GM12878 (cell line): ENCODE data around the gene ZER1. TPM values are rescaled to one million over a fixed set of nuclear protein-coding genes. Genes with fewer than 3 reads are reported as not detected.

Experiments
- ATAC-seq: fragments of 200-7000 bp; cut with Tn5 transposase; 3 replicates; pipeline ENCODE4 v1.9.1; 2020; ENCODE audit warnings: mild to moderate bottlenecking, moderate library complexity
- BruUV-seq: library from RNA; stranded (reverse); fragments of 400-500 nt; replicated peaks from 2 replicates; lab custom pipeline; 2021; lab: Mats Ljungman, UMichigan
- CTCF ChIA-PET: fragments of 300-600 bp; sonication (Branson Sonifier 250); formaldehyde crosslinking; extraction: SDS; loops from one replicate; lab custom pipeline; 2021; ENCODE audit warnings: inconsistent platforms; lab: Yijun Ruan, JAX
- POLR2A ChIA-PET: fragments of 350-600 bp; formaldehyde crosslinking; extraction: SDS; loops from one replicate; lab custom pipeline; 2021; ENCODE audit warnings: inconsistent platforms; lab: Charles Lee
- RAD21 ChIA-PET: fragments of 300-600 bp; sonication (Branson Sonifier 250); formaldehyde crosslinking; loops from one replicate; lab custom pipeline; 2023; ENCODE audit warnings: antibody characterized with exemption; ENCODE audit not compliant: unreplicated experiment; lab: Charles Lee
- SMC1A ChIA-PET: fragments of 300-600 bp; sonication (Branson Sonifier 250); formaldehyde crosslinking; loops from one replicate; lab custom pipeline; 2023; ENCODE audit not compliant: unreplicated experiment, uncharacterized antibody; lab: Charles Lee
- DNase-seq: peaks from one replicate; pipeline ENCODE4 v3.0.0-alpha.2; 2011; ENCODE audit warnings: low read depth, low spot score
- FAIRE-seq: peaks from 3 replicates; lab custom pipeline; 2011; peaks lifted over from hg19 to GRCh38; lab: Jason Lieb, UNC
- H2AFZ ChIP-seq: 2 replicates; pipeline ENCODE4 v1.6.0; 2011; ENCODE audit warnings: low read depth, low read length, control low read depth; ENCODE audit not compliant: control insufficient read depth
- H3K27ac ChIP-seq: 2 replicates; pipeline ENCODE4 v1.5.1; 2011; ENCODE audit warnings: control low read depth; ENCODE audit not compliant: control insufficient read depth, insufficient read depth
- H3K27me3 ChIP-seq, 2 experiments: replicated peaks in 1 of 2; 2 replicates each; pipeline versions ENCODE4 v1.6.0 to v1.6.1; 2011; ENCODE audit warnings: low read length in 1 of 2; ENCODE audit not compliant: control insufficient read depth in 2 of 2, insufficient read depth in 2 of 2
- H3K36me3 ChIP-seq, 2 experiments: 2 replicates each; pipeline ENCODE4 v1.5.1; 2011; ENCODE audit warnings: low read length in 1 of 2; ENCODE audit not compliant: control insufficient read depth in 2 of 2, insufficient read depth in 2 of 2
- H3K4me1 ChIP-seq: 2 replicates; pipeline ENCODE4 v1.6.1; 2011; ENCODE audit warnings: mild to moderate bottlenecking, low read length, moderate library complexity, mixed read lengths; ENCODE audit not compliant: control insufficient read depth, insufficient read depth
- H3K4me2 ChIP-seq: 2 replicates; pipeline ENCODE4 v1.6.0; 2011; ENCODE audit warnings: control low read depth; ENCODE audit not compliant: control insufficient read depth, insufficient read depth
- H3K4me3 ChIP-seq: fragments of 200-600 bp; sonication (generic); 2 replicates; pipeline ENCODE4 v1.5.1; 2016
- H3K79me2 ChIP-seq: 2 replicates; pipeline ENCODE4 v1.6.0; 2011; ENCODE audit warnings: low read length; ENCODE audit not compliant: control insufficient read depth, insufficient read depth
- H3K9ac ChIP-seq: 2 replicates; pipeline ENCODE4 v1.8.0; 2011; ENCODE audit warnings: low read length, control low read depth, mixed read lengths; ENCODE audit not compliant: control insufficient read depth, insufficient read depth
- H3K9me3 ChIP-seq: replicated peaks from 3 replicates; pipeline ENCODE4 v1.5.1; 2011; ENCODE audit warnings: mild to moderate bottlenecking, low read length; ENCODE audit not compliant: control insufficient read depth, insufficient read depth
- H4K20me1 ChIP-seq: 2 replicates; pipeline ENCODE4 v1.6.0; 2011; ENCODE audit not compliant: control insufficient read depth, insufficient read depth
- BMI1 ChIP-seq: fragments of 450-650 bp; IDR thresholded peaks from 2 replicates; pipeline ENCODE4 v1.6.1; 2016; ENCODE audit warnings: mild to moderate bottlenecking, moderate library complexity, borderline replicate concordance
- BRCA1 ChIP-seq: IDR thresholded peaks from 2 replicates; pipeline ENCODE4 v1.6.1; 2011; ENCODE audit warnings: low read depth, low read length, improper control_type of control experiment
- IRF4 ChIP-seq: IDR thresholded peaks from 2 replicates; pipeline ENCODE4 v1.6.1; 2011; ENCODE audit warnings: low read depth, low read length
- LARP7 ChIP-seq: fragments of 450-650 bp; IDR thresholded peaks from 2 replicates; pipeline ENCODE4 v1.6.1; 2017; ENCODE audit warnings: mild to moderate bottlenecking
- PAX8 ChIP-seq: fragments of 450-650 bp; IDR thresholded peaks from 2 replicates; pipeline ENCODE4 v1.6.1; 2017; ENCODE audit warnings: mild to moderate bottlenecking, moderate library complexity
- RAD21 ChIP-seq: IDR thresholded peaks from 2 replicates; pipeline ENCODE4 v1.6.1; 2011; ENCODE audit warnings: mild to moderate bottlenecking, low read depth, low read length, moderate library complexity; ENCODE audit not compliant: insufficient read depth
- RFX5 ChIP-seq: IDR thresholded peaks from 2 replicates; pipeline ENCODE4 v1.6.1; 2011; ENCODE audit warnings: low read depth, low read length, improper control_type of control experiment
- WRNIP1 ChIP-seq: IDR thresholded peaks from 2 replicates; pipeline ENCODE4 v1.6.1; 2011; ENCODE audit warnings: low read depth, low read length, improper control_type of control experiment, borderline replicate concordance
- ZZZ3 ChIP-seq: IDR thresholded peaks from 2 replicates; pipeline ENCODE4 v1.6.1; 2011; ENCODE audit warnings: low read depth; ENCODE audit not compliant: control insufficient read depth, insufficient read length
- WGBS: methylation state at CpG from one replicate; pipeline ENCODE4 v1.1.6; 2016; ENCODE audit warnings: low lambda C conversion rate; ENCODE audit not compliant: insufficient replicate concordance, insufficient coverage; ENCODE audit errors: missing lambda C conversion rate; 5-methylcytosine and 5-hydroxymethylcytosine counted together
- in situ Hi-C: fragments of 300-500 bp; cut with MboI; formaldehyde crosslinking; loops from 9 replicates; pipeline ENCODE4 v1.14.3; 2018; ENCODE audit warnings: mixed read lengths
- intact Hi-C: fragments of 100-400 bp; cut with micrococcal nuclease; formaldehyde crosslinking; loops from one replicate; pipeline ENCODE4 v1.14.2; 2022; ENCODE audit not compliant: unreplicated experiment
- polyA plus RNA-seq, 11 experiments: library from polyadenylated mRNA; depleted of rRNA in 4 of 11; unstranded in 6 of 11; stranded (reverse) in 5 of 11; fragments of >200 nt; fragmentation: Nextera tagmentation in 4 of 11; fragmentation: Illumina TruSeq in 1 of 11; extraction: Ambion mirVana in 4 of 11; extraction: Trizol in 1 of 11; gene quantifications; 1 replicate in 1 of 11; 2 replicates in 10 of 11; pipeline versions ENCODE4 v1.2.1 to v1.2.3, GENCODE V29; 2011 to 2016; ENCODE audit warnings: inconsistent platforms in 2 of 11, missing spikeins in 2 of 11, low read depth in 1 of 11
- total RNA-seq, 4 experiments: library from RNA; depleted of rRNA in 3 of 4; stranded (reverse); fragments of >200 nt in 3 of 4; fragmentation: Illumina TruSeq in 1 of 4; extraction: Trizol in 1 of 4; gene quantifications; 2 replicates each; pipeline versions ENCODE4 v1.2.1 to v1.2.3, GENCODE V29; 2013 to 2021
- TF ChIP-seq, protein P1 (sequence below): fragments of 450-650 bp; conservative IDR thresholded peaks from 2 replicates; pipeline ENCODE4 v1.6.1; 2017; ENCODE audit warnings: mild to moderate bottlenecking, moderate library complexity
- TF ChIP-seq, protein P2 (sequence below): fragments of 450-650 bp; IDR thresholded peaks from 2 replicates; pipeline ENCODE4 v1.6.1; 2014; ENCODE audit warnings: mild to moderate bottlenecking
- TF ChIP-seq, protein P3 (sequence below): IDR thresholded peaks from 2 replicates; pipeline ENCODE4 v1.6.1; 2011; ENCODE audit warnings: low read depth, low read length, improper control_type of control experiment, borderline replicate concordance
- TF ChIP-seq, protein P4 (sequence below): fragments of 450-650 bp; IDR thresholded peaks from 2 replicates; pipeline ENCODE4 v1.6.1; 2017; ENCODE audit warnings: low read depth, mild to moderate bottlenecking, moderate library complexity
- TF ChIP-seq, protein P5 (sequence below): fragments of 450-650 bp; IDR thresholded peaks from 2 replicates; pipeline ENCODE4 v1.6.1; 2016; ENCODE audit warnings: mild to moderate bottlenecking

The ZER1 gene
- total and polyA plus RNA-seq, 10 of the 15 experiments (the other 5 are each of a cell fraction or from before 2014, with no cell fraction given): 0.32 to 16.9 (median 7.9) TPM

DNA sequence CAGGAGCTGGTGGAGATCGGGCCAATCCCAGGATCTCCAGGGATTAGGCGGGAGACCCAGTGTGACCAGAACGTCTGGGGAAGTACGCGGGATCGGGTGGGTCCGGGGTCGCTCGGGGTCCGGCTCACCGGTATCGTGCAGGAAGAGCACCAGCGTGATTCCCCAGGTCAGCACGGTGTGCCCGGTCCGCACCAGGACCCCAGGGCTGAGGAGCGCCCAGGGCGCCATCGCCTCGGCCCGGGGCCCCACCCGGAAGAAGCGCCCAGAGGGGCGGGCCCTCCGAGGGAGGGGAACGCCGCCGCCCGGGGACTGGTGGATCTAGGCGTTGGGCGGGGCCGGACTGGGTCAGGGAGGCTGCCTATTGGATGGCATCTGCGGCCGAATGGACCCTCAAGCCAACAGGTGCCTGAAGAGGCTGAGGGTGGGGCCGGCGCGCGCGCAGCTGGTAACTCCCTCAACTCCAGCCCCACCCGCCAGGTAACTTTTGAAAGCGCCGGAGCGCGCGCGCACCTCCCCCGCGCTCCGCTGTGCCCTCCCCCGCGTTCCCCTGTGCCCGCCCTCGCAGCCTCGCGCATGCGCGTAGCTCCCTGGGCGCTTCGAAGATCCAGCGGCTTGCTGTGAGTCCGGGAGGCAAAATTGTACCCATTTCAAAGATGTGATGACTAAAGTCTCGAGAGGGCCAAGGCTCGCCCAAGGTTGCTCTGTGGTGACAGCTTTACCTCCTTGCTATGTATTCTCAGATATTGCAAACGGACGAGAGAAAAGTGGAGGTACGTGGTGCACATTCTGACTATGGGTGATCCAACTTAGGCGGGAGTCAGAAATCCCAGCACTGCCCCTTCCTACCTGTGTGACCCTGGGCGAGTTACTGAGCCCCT is 47.6 kb downstream of the ZER1 start, which contains the start of gene ZDHHC12:
TSS of gene ZDHHC12 (minus strand) at position 262 of the 878 bp plus-strand sequence. CDS start at position 228, 34 bp downstream.
- FAIRE-seq (peak; percentile 94), DNase-seq (peak; percentile 92), ATAC-seq (peak; percentile 99)
- RAD21 ChIA-PET: interaction anchor here (0.8 to 1.7 kb wide), 10 partner anchors 22 to 285 kb away, joined by 3 to 8 read pairs (median 4); partner anchors contain the start of genes ENDOG and PKN3
- no peaks in the 10 kb centered on the region for H3K9me3 ChIP-seq
- H3K79me2 ChIP-seq: peaks cover 20% of the 10 kb centered on the region
- peaks cover 5% of the 10 kb centered on the region for H3K4me1 ChIP-seq
- 1% methylated on average over 67 of the region's 68 CpGs for WGBS
- intact Hi-C loops (loop anchor here (5.0 kb wide), 1 partner anchor 223 kb away; the partner anchor contains the start of genes DOLK and NUP188), in situ Hi-C loops (no loop called here)
- BruUV-seq: no TSS peak
- CTCF ChIA-PET: interaction anchor here (0.8 to 1.9 kb wide), 12 partner anchors 9 to 303 kb away, joined by 3 to 10 read pairs (median 4); partner anchors contain the start of genes CERCAM, ENDOG, KYAT1 and PKN3
- no peaks in the 10 kb centered on the region for H3K27me3 ChIP-seq
- H3K9ac ChIP-seq: peak within 1 kb of the TSS; percentile 76
- SMC1A ChIA-PET: interaction anchor here (0.7 to 1.4 kb wide), 7 partner anchors 14 to 218 kb away, joined by 3 read pairs; no protein-coding TSS in a partner anchor
- H3K4me2 ChIP-seq: peak within 1 kb of the TSS; percentile 99
- no peaks in the 10 kb centered on the region for H4K20me1 ChIP-seq
- peak within 1 kb of the TSS; percentile 95 for H2AFZ ChIP-seq
- peak within 1 kb of the TSS; percentile 63 for H3K27ac ChIP-seq
- peak within 1 kb of the TSS; percentile 100 for H3K4me3 ChIP-seq
- H3K36me3 ChIP-seq: peaks cover 0 to 4% of the 10 kb centered on the region in 2 experiments; a peak in 2 of 4 replicates
- POLR2A ChIA-PET: interaction anchor here (0.6 to 2.6 kb wide), 14 partner anchors 13 to 652 kb away, joined by 3 to 14 read pairs (median 4); partner anchors contain the start of genes ENDOG, SET and URM1
- TF ChIP-seq IRF4 (no peak), ZZZ3 (no peak), LARP7 (peak; percentile 74), WRNIP1 (no peak), BRCA1 (no peak), PAX8 (no peak), RFX5 (0 out of 2 replicates have a peak, but pooled peaks have one; percentile 5), BMI1 (no peak), RAD21 (no peak)
- TF ChIP-seq, protein P1, sequence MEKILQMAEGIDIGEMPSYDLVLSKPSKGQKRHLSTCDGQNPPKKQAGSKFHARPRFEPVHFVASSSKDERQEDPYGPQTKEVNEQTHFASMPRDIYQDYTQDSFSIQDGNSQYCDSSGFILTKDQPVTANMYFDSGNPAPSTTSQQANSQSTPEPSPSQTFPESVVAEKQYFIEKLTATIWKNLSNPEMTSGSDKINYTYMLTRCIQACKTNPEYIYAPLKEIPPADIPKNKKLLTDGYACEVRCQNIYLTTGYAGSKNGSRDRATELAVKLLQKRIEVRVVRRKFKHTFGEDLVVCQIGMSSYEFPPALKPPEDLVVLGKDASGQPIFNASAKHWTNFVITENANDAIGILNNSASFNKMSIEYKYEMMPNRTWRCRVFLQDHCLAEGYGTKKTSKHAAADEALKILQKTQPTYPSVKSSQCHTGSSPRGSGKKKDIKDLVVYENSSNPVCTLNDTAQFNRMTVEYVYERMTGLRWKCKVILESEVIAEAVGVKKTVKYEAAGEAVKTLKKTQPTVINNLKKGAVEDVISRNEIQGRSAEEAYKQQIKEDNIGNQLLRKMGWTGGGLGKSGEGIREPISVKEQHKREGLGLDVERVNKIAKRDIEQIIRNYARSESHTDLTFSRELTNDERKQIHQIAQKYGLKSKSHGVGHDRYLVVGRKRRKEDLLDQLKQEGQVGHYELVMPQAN: peak; percentile 69
- TF ChIP-seq, protein P2, sequence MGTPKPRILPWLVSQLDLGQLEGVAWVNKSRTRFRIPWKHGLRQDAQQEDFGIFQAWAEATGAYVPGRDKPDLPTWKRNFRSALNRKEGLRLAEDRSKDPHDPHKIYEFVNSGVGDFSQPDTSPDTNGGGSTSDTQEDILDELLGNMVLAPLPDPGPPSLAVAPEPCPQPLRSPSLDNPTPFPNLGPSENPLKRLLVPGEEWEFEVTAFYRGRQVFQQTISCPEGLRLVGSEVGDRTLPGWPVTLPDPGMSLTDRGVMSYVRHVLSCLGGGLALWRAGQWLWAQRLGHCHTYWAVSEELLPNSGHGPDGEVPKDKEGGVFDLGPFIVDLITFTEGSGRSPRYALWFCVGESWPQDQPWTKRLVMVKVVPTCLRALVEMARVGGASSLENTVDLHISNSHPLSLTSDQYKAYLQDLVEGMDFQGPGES: peak; percentile 78
- TF ChIP-seq, protein P3, sequence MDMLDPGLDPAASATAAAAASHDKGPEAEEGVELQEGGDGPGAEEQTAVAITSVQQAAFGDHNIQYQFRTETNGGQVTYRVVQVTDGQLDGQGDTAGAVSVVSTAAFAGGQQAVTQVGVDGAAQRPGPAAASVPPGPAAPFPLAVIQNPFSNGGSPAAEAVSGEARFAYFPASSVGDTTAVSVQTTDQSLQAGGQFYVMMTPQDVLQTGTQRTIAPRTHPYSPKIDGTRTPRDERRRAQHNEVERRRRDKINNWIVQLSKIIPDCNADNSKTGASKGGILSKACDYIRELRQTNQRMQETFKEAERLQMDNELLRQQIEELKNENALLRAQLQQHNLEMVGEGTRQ: no peak
- TF ChIP-seq, protein P4, sequence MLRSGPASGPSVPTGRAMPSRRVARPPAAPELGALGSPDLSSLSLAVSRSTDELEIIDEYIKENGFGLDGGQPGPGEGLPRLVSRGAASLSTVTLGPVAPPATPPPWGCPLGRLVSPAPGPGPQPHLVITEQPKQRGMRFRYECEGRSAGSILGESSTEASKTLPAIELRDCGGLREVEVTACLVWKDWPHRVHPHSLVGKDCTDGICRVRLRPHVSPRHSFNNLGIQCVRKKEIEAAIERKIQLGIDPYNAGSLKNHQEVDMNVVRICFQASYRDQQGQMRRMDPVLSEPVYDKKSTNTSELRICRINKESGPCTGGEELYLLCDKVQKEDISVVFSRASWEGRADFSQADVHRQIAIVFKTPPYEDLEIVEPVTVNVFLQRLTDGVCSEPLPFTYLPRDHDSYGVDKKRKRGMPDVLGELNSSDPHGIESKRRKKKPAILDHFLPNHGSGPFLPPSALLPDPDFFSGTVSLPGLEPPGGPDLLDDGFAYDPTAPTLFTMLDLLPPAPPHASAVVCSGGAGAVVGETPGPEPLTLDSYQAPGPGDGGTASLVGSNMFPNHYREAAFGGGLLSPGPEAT: peak; percentile 43
- TF ChIP-seq, protein P5, sequence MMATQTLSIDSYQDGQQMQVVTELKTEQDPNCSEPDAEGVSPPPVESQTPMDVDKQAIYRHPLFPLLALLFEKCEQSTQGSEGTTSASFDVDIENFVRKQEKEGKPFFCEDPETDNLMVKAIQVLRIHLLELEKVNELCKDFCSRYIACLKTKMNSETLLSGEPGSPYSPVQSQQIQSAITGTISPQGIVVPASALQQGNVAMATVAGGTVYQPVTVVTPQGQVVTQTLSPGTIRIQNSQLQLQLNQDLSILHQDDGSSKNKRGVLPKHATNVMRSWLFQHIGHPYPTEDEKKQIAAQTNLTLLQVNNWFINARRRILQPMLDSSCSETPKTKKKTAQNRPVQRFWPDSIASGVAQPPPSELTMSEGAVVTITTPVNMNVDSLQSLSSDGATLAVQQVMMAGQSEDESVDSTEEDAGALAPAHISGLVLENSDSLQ: peak; percentile 27; the same call in 1 of the 2 replicates
